GM19395 (cell line): ENCODE results near the gene GUCY2F.

Experiments
- ATAC-seq: cut with Tn5 transposase; IDR thresholded peaks from one replicate; pipeline ENCODE4 v1.9.1; 2021; ENCODE audit warnings: mild to moderate bottlenecking, moderate library complexity; ENCODE audit not compliant: unreplicated experiment

The GUCY2F gene

DNA sequence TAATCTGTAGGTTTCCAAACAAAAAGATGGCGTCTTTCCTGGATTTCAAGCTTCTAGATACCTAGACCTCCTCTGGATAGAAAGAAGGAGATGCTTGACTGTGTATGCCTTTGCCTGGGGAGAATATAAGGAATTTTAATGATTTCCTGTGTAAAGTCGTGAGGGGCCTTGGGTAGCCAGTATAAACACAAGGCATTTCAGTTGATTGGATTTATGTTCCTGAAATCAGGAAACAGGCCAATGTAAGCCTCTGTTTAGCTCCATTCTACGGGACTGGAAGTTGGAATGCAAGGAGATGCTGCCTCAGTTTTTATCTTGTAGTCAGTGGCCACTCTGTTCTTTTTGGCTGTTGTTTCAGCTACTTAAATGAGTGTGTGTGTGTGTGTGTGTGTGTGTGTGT lies 137.2 kb downstream of the GUCY2F start:
- ATAC-seq = no peak

DNA sequence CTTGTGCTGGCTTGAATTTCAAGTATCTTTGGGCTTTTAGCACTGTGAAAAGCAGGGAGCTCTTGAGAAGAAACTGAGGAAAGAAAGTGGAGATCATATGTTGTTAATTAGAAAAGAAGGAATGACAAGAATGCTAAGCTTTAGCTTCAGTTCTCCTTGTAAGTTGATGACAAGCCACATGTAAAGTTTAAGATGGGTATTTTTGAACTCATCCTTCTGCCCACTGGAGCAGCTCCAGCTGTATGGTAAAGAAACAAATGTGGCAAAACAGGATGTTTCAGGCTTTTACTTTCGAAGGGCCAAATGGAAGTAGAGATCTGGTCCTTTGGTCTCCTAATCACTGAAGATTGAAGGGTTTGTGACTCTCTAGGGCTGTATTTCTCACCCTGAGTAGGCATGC lies 137.8 kb downstream of the GUCY2F start:
- ATAC-seq = no peak

DNA sequence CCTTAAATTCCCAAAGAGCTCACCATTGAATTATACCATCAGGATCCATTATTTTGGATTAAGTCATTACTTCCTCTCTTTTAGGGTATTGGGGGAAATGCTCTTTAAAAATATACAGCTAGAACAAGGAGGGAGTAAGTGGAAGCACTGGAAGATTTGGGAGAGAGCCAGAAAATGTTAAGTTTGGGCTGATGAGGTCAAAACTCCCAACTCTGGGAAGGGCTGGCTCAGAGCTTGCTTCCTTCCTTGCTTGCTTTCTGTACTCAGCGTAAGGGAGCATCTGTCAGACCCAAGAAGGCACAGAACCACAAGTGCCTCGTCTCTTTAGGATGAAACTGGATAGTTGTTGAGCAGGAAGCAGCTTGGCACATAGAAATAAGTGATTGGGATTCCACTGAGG lies 138.2 kb downstream of the GUCY2F start:
- no peak for ATAC-seq

DNA sequence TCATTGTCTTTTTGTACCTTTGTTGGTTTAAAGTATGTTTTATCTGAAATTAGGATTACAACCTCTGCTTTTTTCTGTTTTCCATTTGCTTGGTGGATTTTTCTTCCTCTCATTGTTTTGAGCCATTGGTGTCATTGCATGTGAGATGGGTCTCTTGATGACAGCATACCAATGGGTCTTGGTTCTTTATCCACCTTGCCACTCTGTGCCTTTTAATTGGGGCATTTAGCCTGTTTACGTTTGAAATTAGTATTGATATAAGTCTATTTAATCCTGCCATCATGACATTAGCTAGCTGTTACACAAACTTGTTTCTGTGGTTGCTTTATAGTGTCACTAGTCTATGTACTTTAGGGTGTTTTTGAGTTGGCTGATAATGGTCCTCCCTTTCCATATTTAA lies 145.7 kb downstream of the GUCY2F start:
- ATAC-seq = no peak

DNA sequence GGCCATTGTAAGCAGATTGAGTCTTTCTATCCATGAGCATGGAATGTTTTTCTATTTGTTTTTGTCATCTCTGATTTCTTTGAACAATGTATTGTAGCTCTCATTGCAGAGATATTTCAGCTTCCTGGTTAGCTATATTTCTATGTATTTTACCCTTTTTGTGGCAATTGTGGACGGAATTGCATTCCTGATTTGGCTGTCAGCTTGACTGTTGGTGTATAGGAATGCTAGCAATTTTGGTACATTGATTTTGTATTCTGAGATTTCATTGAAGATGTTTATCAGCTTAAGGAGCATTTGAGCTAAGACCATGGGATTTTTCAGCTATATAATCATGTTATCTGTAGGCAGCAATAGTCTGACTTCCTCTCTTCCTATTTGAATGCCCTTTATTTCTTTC lies 154.6 kb downstream of the GUCY2F start:
- ATAC-seq = no peak
